Posterior vena cava (tissue), 2 donors: Measurements from ENCODE around the gene BEX5. TPM values are rescaled to one million over a fixed set of nuclear protein-coding genes. Genes with fewer than 3 reads are reported as not detected.

Experiments used
- total RNA-seq, 2 donors: library from RNA; stranded (reverse); fragmentation: NEBNext Ultra II Directional; extraction: Animal tissue kit (Norgen Biotek cat#: 25700); gene quantifications; one replicate each; pipeline ENCODE4 v1.2.1, GENCODE V29; 2021
- donor health status: DM: yes; HTN: yes; CAD: no.
- donor health status: DM: yes; HTN: yes; CAD: no.

The BEX5 gene
- total RNA-seq, 2 donors from 2014 or later = 3.0 TPM

Other genes with a start within 250 kb of the BEX5 start
- gene ZMAT1, start 223.9 kb downstream of the BEX5 start, total RNA-seq = 1 to 10 TPM; 5.4 to 8.8 TPM
- gene TCEAL2, start 30.3 kb downstream of the BEX5 start, total RNA-seq = 10 to 100 TPM in 1 of 2 donors, 1 to 10 TPM in 1; 8.7 to 10.1 TPM
- gene TCEAL6, start 13.5 kb downstream of the BEX5 start, total RNA-seq = not detected
- not detected for gene TCP11X1, start 59.3 kb upstream of the BEX5 start, total RNA-seq
- gene NXF2, start 91.2 kb upstream of the BEX5 start, total RNA-seq = not detected